HTR-8/SVneo (cell line): ENCODE results near the gene CNTN5.
A peak's percentile ranks its signal among the peaks of the same experiment; 100 is the strongest.
"Not testable (repeated sequence)": the region's sequence is repeated elsewhere in the genome, so short reads cannot be mapped to it uniquely, and the experiment has no call there.

ENCODE experiments used
- DNase-seq: peaks from one replicate; pipeline ENCODE4 v3.0.0; 2011; ENCODE audit warnings: low spot score, mixed read lengths; ENCODE audit not compliant: insufficient read length
- FAIRE-seq: peaks from 2 replicates; lab custom pipeline; 2011; peaks lifted over from hg19 to GRCh38; lab: Jason Lieb, UNC

CNTN5 gene

GRCh38 chr11:99822846-99823565 lies 802.3 kb downstream of the CNTN5 start:
- FAIRE-seq (no peak), DNase-seq (no peak)

GRCh38 chr11:99836739-99837138 lies 816.0 kb downstream of the CNTN5 start:
- not testable (repeated sequence) for FAIRE-seq, DNase-seq

- no peak for DNase-seq
- FAIRE-seq = no peak
Measured at GRCh38 chr11:99841885-99842284, 821.1 kb downstream of the CNTN5 start.

GRCh38 chr11:99865951-99866350 lies 845.2 kb downstream of the CNTN5 start:
- DNase-seq (no peak), FAIRE-seq (no peak)

- FAIRE-seq (no peak), DNase-seq (no peak)
Measured at GRCh38 chr11:99881610-99882009, 860.9 kb downstream of the CNTN5 start.

GRCh38 chr11:99884750-99885149 lies 864.0 kb downstream of the CNTN5 start:
- no peak for DNase-seq
- FAIRE-seq = no peak

- DNase-seq (no peak), FAIRE-seq (no peak)
Measured at GRCh38 chr11:99887481-99887880, 866.7 kb downstream of the CNTN5 start.

GRCh38 chr11:99893811-99894210 lies 873.1 kb downstream of the CNTN5 start:
- FAIRE-seq (no peak), DNase-seq (no peak)

DNA sequence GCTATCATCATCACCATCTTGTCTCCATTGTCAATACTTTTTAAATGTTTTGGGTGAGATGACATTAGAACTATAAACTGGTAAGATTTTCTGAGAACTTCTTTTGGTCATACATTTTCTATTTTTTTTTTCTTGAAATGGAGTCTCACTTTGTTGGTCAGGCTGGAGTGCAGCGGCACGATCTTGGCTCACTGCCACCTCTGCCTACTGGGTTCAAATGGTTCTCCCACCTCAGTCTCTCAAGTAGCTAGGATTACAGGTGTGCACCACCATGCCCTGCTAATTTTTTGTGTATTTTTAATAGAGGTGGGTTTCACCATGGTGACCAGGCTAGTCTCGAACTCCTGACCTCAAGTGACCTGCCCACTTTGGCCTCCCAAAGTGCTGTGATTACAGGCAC lies 880.4 kb downstream of the CNTN5 start:
- FAIRE-seq (no peak), DNase-seq (no peak)

DNA sequence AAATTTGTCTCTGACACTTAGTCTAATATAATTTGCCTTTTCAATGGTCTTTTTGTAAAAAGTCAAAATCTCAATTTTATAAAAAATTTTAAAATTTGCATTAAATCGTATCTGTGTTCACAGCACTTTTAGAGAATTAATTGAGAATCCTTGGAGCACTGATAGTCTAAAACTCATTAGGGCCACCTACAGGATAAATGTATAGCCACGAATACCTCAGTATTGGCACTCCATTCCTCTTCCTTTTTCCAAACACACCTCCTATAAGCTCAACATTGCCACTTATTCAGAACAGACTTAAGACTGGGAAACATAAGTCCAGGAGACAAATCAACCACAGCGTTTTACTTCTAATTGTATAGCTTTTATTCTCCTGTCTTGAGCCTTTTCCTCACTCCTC lies 890.4 kb downstream of the CNTN5 start:
- no peak for DNase-seq
- FAIRE-seq = no peak

DNA sequence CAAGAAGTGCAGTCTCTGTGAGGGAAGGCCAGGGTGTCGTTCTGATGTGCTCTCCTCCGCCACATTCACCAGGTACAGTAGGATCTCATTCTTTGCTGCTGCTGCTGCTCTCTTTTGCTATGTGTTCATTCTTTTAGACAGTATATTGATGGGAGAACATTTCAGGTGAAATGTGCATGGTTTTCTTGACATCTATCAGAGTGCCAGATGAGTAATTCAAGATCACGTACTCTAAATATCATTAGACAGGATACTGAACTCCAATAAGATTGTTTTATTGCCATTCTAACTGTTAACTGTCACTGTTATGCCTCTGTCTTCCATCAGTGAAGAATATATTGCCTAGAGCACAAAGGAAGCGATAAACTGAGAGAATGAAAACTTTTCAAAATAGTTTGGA lies 895.3 kb downstream of the CNTN5 start:
- DNase-seq (no peak), FAIRE-seq (no peak)

- DNase-seq = no peak
- no peak for FAIRE-seq
Measured at GRCh38 chr11:99918761-99919160, 898.0 kb downstream of the CNTN5 start.

DNA sequence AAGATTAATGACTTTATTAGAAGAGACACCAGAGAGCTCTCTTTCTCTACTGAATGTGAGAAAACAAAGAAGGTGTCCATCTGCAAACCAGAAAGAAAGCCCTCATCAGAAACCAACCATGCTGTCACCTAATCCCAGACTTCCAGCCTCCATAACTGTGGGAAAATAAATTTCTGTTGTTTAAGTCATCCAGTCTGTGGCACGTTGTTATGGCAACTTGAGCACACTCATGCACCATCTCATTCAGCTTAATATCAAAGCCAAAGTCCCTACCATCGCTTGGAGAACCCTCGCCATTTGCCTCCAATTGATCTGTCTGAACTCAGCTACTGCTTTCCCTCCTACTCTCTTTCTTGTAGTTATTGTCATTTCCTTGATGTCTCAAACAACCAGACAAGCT lies 900.2 kb downstream of the CNTN5 start:
- DNase-seq = no peak
- FAIRE-seq = no peak

- FAIRE-seq (no peak), DNase-seq (no peak)
Measured at GRCh38 chr11:99925968-99926367, 905.2 kb downstream of the CNTN5 start.

DNA sequence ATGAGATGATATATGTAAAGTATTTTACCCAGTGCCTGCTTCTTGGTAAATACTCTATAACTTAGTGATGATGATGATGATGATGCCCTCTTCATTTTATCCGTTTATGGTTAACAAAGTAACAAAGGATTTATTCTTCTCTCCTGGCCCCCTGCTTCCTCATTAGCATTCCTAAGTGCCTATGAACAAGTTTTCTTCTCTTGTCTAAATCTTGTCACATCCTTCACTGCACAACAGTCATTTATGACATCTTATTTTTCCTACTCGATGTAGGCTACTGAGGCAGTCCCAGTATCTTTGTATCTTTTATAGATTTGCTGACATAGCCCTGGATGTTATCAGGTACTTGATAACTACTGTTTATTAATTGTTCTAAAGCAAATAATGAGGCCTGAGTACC lies 911.9 kb downstream of the CNTN5 start:
- FAIRE-seq = no peak
- DNase-seq = no peak

DNA sequence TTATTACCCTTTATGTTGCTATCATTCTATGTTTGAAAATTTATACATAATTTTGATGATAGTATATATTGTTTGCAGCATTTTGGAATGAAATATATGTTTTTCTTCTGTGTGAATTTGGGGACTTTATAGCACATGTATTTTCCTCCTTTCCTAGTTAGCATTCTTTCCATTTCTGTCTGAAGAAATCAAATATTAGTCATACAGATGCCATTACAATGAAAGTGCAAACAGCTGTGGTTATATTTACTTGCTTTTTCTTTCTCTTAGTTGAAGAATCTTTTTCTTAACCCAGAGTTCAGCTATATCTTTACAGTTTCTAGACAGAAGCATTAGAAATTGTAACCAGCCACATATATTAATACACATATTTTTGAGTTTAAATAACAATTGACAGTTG lies 913.3 kb downstream of the CNTN5 start:
- no peak for FAIRE-seq
- DNase-seq = no peak

- peak; percentile 20 for FAIRE-seq
- DNase-seq = no peak
Measured at GRCh38 chr11:99937330-99937729, 916.6 kb downstream of the CNTN5 start.

DNA sequence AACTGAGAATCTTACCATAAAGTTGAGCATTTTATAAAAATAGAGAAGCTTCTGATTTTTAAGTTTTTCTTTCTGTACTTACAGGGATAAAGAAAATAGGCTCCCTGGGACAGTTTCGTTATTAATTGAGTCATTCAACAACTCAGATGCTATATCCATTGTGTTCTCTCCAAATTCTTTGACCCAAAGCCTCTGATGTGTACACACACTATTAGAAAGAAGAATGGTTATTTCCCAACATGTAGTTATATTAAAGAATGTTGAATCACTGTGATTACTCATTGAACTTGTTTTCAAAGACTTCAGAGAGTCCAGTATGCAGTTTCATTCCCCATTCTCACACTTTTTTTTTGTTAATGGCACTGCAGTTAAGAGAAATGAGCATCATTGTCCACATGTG lies 932.1 kb downstream of the CNTN5 start:
- no peak for FAIRE-seq
- DNase-seq = no peak

DNA sequence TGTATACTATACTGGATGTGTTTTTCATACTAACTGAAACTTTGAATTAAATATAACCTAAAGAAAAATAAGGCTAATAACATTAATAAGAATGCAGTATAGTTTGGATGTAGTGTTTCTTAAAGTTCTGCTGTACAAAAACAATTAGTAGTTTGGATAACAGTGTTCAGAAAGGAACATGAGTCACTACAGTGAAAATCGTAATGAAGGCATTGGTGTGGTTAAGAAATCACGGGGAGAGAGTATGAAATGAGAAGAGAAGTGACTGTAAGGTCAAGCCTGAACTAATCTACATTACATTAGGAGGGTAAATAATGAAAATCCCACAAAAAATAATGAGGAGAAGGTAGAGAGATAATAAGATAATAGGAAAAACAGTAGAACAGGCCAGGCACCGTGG lies 939.8 kb downstream of the CNTN5 start:
- no peak for FAIRE-seq
- DNase-seq = no peak

GRCh38 chr11:99968336-99968735 lies 947.6 kb downstream of the CNTN5 start:
- DNase-seq = no peak
- no peak for FAIRE-seq

- DNase-seq = no peak
- FAIRE-seq = peak; percentile 42
Measured at GRCh38 chr11:99973993-99974392, 953.2 kb downstream of the CNTN5 start.

- no peak for DNase-seq
Measured at GRCh38 chr11:99979042-99979441, 958.3 kb downstream of the CNTN5 start.

More at GRCh38 chr11:99979042-99979441, 958.3 kb downstream of the CNTN5 start:
- FAIRE-seq = no peak
